Left ventricle myocardium inferior (tissue), 1 donor: ENCODE data around the gene HCN4. TPM values are rescaled to one million over a fixed set of nuclear protein-coding genes. Genes with fewer than 3 reads are reported as not detected.

Source experiments
- DNase-seq: peaks from one replicate; pipeline ENCODE4 v3.0.0-alpha.2; 2020
- H3K27ac ChIP-seq: fragments of 200-600 bp; replicated peaks from 2 replicates; pipeline ENCODE4 v1.8.0; 2021
- H3K27me3 ChIP-seq: fragments of 200-600 bp; 2 replicates; pipeline ENCODE4 v1.8.0; 2021; ENCODE audit warnings: low read depth
- H3K36me3 ChIP-seq: fragments of 200-600 bp; 2 replicates; pipeline ENCODE4 v1.8.0; 2021
- H3K4me1 ChIP-seq: fragments of 200-600 bp; 2 replicates; pipeline ENCODE4 v1.8.0; 2021
- H3K4me3 ChIP-seq: fragments of 200-600 bp; 2 replicates; pipeline ENCODE4 v1.8.0; 2021; ENCODE audit warnings: mild to moderate bottlenecking, moderate library complexity
- H3K9me3 ChIP-seq: fragments of 200-600 bp; replicated peaks from 2 replicates; pipeline ENCODE4 v1.8.0; 2021
- CTCF ChIP-seq: fragments of 200-600 bp; IDR thresholded peaks from 2 replicates; pipeline ENCODE4 v1.8.0; 2021; ENCODE audit warnings: antibody characterized with exemption, mild to moderate bottlenecking, borderline replicate concordance
- intact Hi-C: fragments of 100-400 bp; cut with micrococcal nuclease; formaldehyde crosslinking; loops from one replicate; pipeline ENCODE4 v1.11.0; 2022
- total RNA-seq: library from RNA; stranded (reverse); fragmentation: NEBNext Ultra II Directional; extraction: Animal tissue kit (Norgen Biotek cat#: 25700); gene quantifications from one replicate; pipeline ENCODE4 v1.2.1, GENCODE V29; 2021
- donor health status: DM: no; HTN: yes; CAD: no; lungs with severe emphysema.

The HCN4 gene
- total RNA-seq, 1 donor from 2014 or later, result 21.9 TPM

- no peak for TF ChIP-seq CTCF
- no peak overlapping the region for H3K27ac ChIP-seq
- no peaks in the 10 kb centered on the region for H3K36me3 ChIP-seq
- intact Hi-C loops, result no loop called here
- H3K9me3 ChIP-seq, result no peaks in the 10 kb centered on the region
- peaks cover 76% of the 10 kb centered on the region for H3K27me3 ChIP-seq
- DNase-seq, result no peak
- H3K4me1 ChIP-seq, result peaks cover 74% of the 10 kb centered on the region
- H3K4me3 ChIP-seq, result no peak overlapping the region
Observed at GRCh38 chr15:73364070-73364469, 4.7 kb downstream of the HCN4 start.

- H3K27me3 ChIP-seq, result peaks cover 72% of the 10 kb centered on the region
- peaks cover 74% of the 10 kb centered on the region for H3K4me1 ChIP-seq
- H3K36me3 ChIP-seq, result no peaks in the 10 kb centered on the region
- H3K4me3 ChIP-seq, result no peak overlapping the region
- no peak for DNase-seq
- no peak for TF ChIP-seq CTCF
- intact Hi-C loops, result no loop called here
- H3K9me3 ChIP-seq, result no peaks in the 10 kb centered on the region
- no peak overlapping the region for H3K27ac ChIP-seq
Observed at GRCh38 chr15:73362900-73363299, 5.9 kb downstream of the HCN4 start.

- Histone ChIP-seq H3K4me1 (peaks cover 65% of the 10 kb centered on the region), H3K9me3 (no peaks in the 10 kb centered on the region), H3K27me3 (peaks cover 56% of the 10 kb centered on the region), H3K27ac (no peak overlapping the region), H3K36me3 (no peaks in the 10 kb centered on the region), H3K4me3 (no peak overlapping the region)
- DNase-seq, result no peak
- intact Hi-C loops, result no loop called here
- no peak for TF ChIP-seq CTCF
Observed at GRCh38 chr15:73361337-73361736, 7.4 kb downstream of the HCN4 start.

- Histone ChIP-seq H3K4me3 (no peak overlapping the region), H3K9me3 (no peaks in the 10 kb centered on the region), H3K36me3 (no peaks in the 10 kb centered on the region), H3K4me1 (peaks cover 68% of the 10 kb centered on the region), H3K27me3 (peaks cover 44% of the 10 kb centered on the region), H3K27ac (no peak overlapping the region)
- no peak for DNase-seq
- intact Hi-C loops, result no loop called here
- TF ChIP-seq CTCF, result no peak
Observed at GRCh38 chr15:73359651-73360050, 9.1 kb downstream of the HCN4 start.

GRCh38 chr15:73357999-73358665, 10.6 kb downstream of the HCN4 start:
- DNase-seq, result no peak
- Histone ChIP-seq H3K27ac (no peak overlapping the region), H3K27me3 (peaks cover 33% of the 10 kb centered on the region), H3K36me3 (no peaks in the 10 kb centered on the region), H3K4me1 (peaks cover 75% of the 10 kb centered on the region), H3K9me3 (no peaks in the 10 kb centered on the region), H3K4me3 (no peak overlapping the region)
- intact Hi-C loops, result no loop called here
- TF ChIP-seq CTCF, result no peak
